Activated CD8-positive, alpha-beta memory T cell treated with anti-CD3 and anti-CD28 coated beads, Interleukin-2, amount 50 U/mL, for 24 hours (primary cell): ENCODE results near the gene ANKIB1.
A peak's percentile ranks its signal among the peaks of the same experiment; 100 is the strongest.
"Not testable (repeated sequence)": the region's sequence is repeated elsewhere in the genome, so short reads cannot be mapped to it uniquely, and the experiment has no call there.

Source experiments
- DNase-seq: peaks from one replicate; pipeline ENCODE4 v3.0.0-alpha.2; 2020; ENCODE audit errors: extremely low read depth

ANKIB1 gene

GRCh38 chr7:92245487-92246359, at the start of gene ANKIB1, which contains the start of gene KRIT1:
ANKIB1 (plus strand) TSS chr7:92245974; CDS start chr7:92294979, 49,005 bp downstream.
KRIT1 (minus strand) TSS chr7:92245914; CDS start chr7:92242135, 3,779 bp downstream.
- peak; percentile 71 for DNase-seq

GRCh38 chr7:92200791-92201190, 45.0 kb upstream of the ANKIB1 start:
- no peak for DNase-seq

GRCh38 chr7:92205987-92206386, 39.8 kb upstream of the ANKIB1 start:
- no peak for DNase-seq

- no peak for DNase-seq
Observed at GRCh38 chr7:92206672-92207071, 39.1 kb upstream of the ANKIB1 start.

GRCh38 chr7:92221766-92222165, 24.0 kb upstream of the ANKIB1 start:
- DNase-seq = no peak

- DNase-seq = no peak
Observed at GRCh38 chr7:92226981-92227380, 18.8 kb upstream of the ANKIB1 start.

- no peak for DNase-seq
Observed at GRCh38 chr7:92228100-92228499, 17.7 kb upstream of the ANKIB1 start.

- DNase-seq = no peak
Observed at GRCh38 chr7:92228742-92229141, 17.0 kb upstream of the ANKIB1 start.

- no peak for DNase-seq
Observed at GRCh38 chr7:92230547-92230946, 15.2 kb upstream of the ANKIB1 start.

GRCh38 chr7:92242972-92243371, 2.8 kb upstream of the ANKIB1 start:
- no peak for DNase-seq

GRCh38 chr7:92244808-92245486, 827 bp upstream of the ANKIB1 start:
- no peak for DNase-seq

- DNase-seq = no peak
Observed at GRCh38 chr7:92246360-92247101, 757 bp downstream of the ANKIB1 start.

GRCh38 chr7:92250603-92251002, 4.8 kb downstream of the ANKIB1 start:
- DNase-seq = no peak

GRCh38 chr7:92251181-92251580, 5.4 kb downstream of the ANKIB1 start:
- no peak for DNase-seq

GRCh38 chr7:92253251-92253650, 7.5 kb downstream of the ANKIB1 start:
- DNase-seq = no peak

- not testable (repeated sequence) for DNase-seq
Observed at GRCh38 chr7:92254800-92255199, 9.0 kb downstream of the ANKIB1 start.

GRCh38 chr7:92255308-92255707, 9.5 kb downstream of the ANKIB1 start:
- DNase-seq = no peak

GRCh38 chr7:92259062-92259461, 13.3 kb downstream of the ANKIB1 start:
- DNase-seq = no peak

GRCh38 chr7:92259610-92260247, 14.0 kb downstream of the ANKIB1 start:
- DNase-seq = no peak

GRCh38 chr7:92260248-92260781, 14.5 kb downstream of the ANKIB1 start:
- DNase-seq = no peak

GRCh38 chr7:92266415-92267241, 20.9 kb downstream of the ANKIB1 start:
- DNase-seq = no peak
